Measurements from ENCODE around the gene USP17L30.
"Not testable (repeated sequence)": the region's sequence is repeated elsewhere in the genome, so short reads cannot be mapped to it uniquely, and the experiment has no call there.

Gene USP17L30

GRCh38 chr4:9362829-9363228, at the start of gene USP17L30:
USP17L30 (plus strand) TSS chr4:9363129; CDS start chr4:9363129, 0 bp downstream.
- not testable (repeated sequence) for DNase-seq, ATAC-seq

- not testable (repeated sequence) for ATAC-seq
Observed at GRCh38 chr4:9324191-9324590, 38.7 kb upstream of the USP17L30 start.

GRCh38 chr4:9324865-9325264, 38.1 kb upstream of the USP17L30 start, which contains the start of gene USP17L24:
USP17L24 (plus strand) TSS chr4:9325165; CDS start chr4:9325165, 0 bp downstream.
- not testable (repeated sequence) for ATAC-seq, DNase-seq

More at GRCh38 chr4:9324191-9324590, 38.7 kb upstream of the USP17L30 start:
- not testable (repeated sequence) for DNase-seq

GRCh38 chr4:9329611-9330010, 33.3 kb upstream of the USP17L30 start, which contains the start of gene USP17L25:
USP17L25 (plus strand) TSS chr4:9329911; CDS start chr4:9329911, 0 bp downstream.
- not testable (repeated sequence) for ATAC-seq, DNase-seq

- not testable (repeated sequence) for ATAC-seq
Observed at GRCh38 chr4:9334358-9334757, 28.6 kb upstream of the USP17L30 start, which contains the start of gene USP17L26. USP17L26 (plus strand) TSS chr4:9334658; CDS start chr4:9334658, 0 bp downstream.

GRCh38 chr4:9339103-9339502, 23.8 kb upstream of the USP17L30 start, which contains the start of gene USP17L5:
USP17L5 (plus strand) TSS chr4:9339403; CDS start chr4:9339403, 0 bp downstream.
- ATAC-seq, DNase-seq: not testable (repeated sequence)

More at GRCh38 chr4:9334358-9334757, 28.6 kb upstream of the USP17L30 start, which contains the start of gene USP17L26:
- not testable (repeated sequence) for DNase-seq

- ATAC-seq = not testable (repeated sequence)
Observed at GRCh38 chr4:9343848-9344247, 19.1 kb upstream of the USP17L30 start, which contains the start of gene USP17L27. USP17L27 (plus strand) TSS chr4:9344148; CDS start chr4:9344148, 0 bp downstream.

GRCh38 chr4:9348593-9348992, 14.3 kb upstream of the USP17L30 start, which contains the start of gene USP17L28:
USP17L28 (plus strand) TSS chr4:9348893; CDS start chr4:9348893, 0 bp downstream.
- not testable (repeated sequence) for DNase-seq, ATAC-seq

More at GRCh38 chr4:9343848-9344247, 19.1 kb upstream of the USP17L30 start, which contains the start of gene USP17L27:
- not testable (repeated sequence) for DNase-seq

GRCh38 chr4:9350866-9351265, 12.1 kb upstream of the USP17L30 start:
- not testable (repeated sequence) for DNase-seq, ATAC-seq

- DNase-seq, ATAC-seq: not testable (repeated sequence)
Observed at GRCh38 chr4:9353338-9353737, 9.6 kb upstream of the USP17L30 start, which contains the start of gene USP17L29. USP17L29 (plus strand) TSS chr4:9353638; CDS start chr4:9353638, 0 bp downstream.

- ATAC-seq = not testable (repeated sequence)
Observed at GRCh38 chr4:9379881-9380280, 17.0 kb downstream of the USP17L30 start.

GRCh38 chr4:9381012-9381534, 18.1 kb downstream of the USP17L30 start:
- ATAC-seq (peak; percentile 59), DNase-seq (peak; percentile 61)

More at GRCh38 chr4:9379881-9380280, 17.0 kb downstream of the USP17L30 start:
- DNase-seq = not testable (repeated sequence)

GRCh38 chr4:9384126-9384525, 21.2 kb downstream of the USP17L30 start:
- ATAC-seq (no peak), DNase-seq (no peak)

GRCh38 chr4:9389001-9389400, 26.1 kb downstream of the USP17L30 start:
- ATAC-seq, DNase-seq: not testable (repeated sequence)

GRCh38 chr4:9405774-9406173, 42.8 kb downstream of the USP17L30 start:
- ATAC-seq, DNase-seq: not testable (repeated sequence)

- DNase-seq, ATAC-seq: not testable (repeated sequence)
Observed at GRCh38 chr4:9406491-9406890, 43.6 kb downstream of the USP17L30 start.

GRCh38 chr4:9409793-9410192, 46.9 kb downstream of the USP17L30 start:
- DNase-seq (no peak), ATAC-seq (no peak)
